ENCODE data around the gene CTNNA3.

The CTNNA3 gene

DNA sequence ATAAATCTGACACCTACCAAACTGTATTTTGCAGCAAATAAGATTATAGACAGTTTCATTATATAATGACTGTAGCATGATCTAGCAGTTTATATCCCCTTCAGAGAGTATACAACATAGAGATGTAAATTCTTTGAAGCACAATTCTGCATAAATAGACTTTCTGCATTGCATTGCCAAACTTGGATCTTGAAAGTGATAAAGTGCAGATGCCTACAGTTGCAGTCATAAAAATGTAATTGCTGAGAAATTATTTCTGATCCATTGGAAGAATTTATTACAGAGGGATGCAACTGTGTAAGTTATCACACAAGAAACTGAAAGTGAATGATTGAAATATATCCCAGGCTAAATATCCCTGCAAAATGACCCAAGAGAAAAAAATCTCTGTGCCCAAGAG is 65.1 kb downstream of the CTNNA3 start:
- Histone ChIP-seq H3K27me3 (ENCODE audit: control insufficient read depth in 1 of 2, insufficient read depth in 2 of 2, low read length in 2 of 2) (no peaks in the 10 kb centered on the region), H3K9me3 (ENCODE audit: control insufficient read depth in 1 of 2, low read length in 2 of 2) (no peaks in the 10 kb centered on the region), H3K36me3 (ENCODE audit: control insufficient read depth in 1 of 2, insufficient read depth in 2 of 2, low read length in 2 of 2) (no peaks in the 10 kb centered on the region), H3K4me1 (ENCODE audit: control insufficient read depth in 1 of 2, insufficient read depth in 2 of 2, low read length in 2 of 2) (no peaks in the 10 kb centered on the region), H3K27ac (ENCODE audit: low read depth, low read length) (no peak overlapping the region), H3K9ac (ENCODE audit: low read depth in 1 of 2, low read length in 2 of 2) (no peak overlapping the region), H3K4me3 (ENCODE audit: low read depth in 1 of 2, low read length in 2 of 2) (no peak overlapping the region)

DNA sequence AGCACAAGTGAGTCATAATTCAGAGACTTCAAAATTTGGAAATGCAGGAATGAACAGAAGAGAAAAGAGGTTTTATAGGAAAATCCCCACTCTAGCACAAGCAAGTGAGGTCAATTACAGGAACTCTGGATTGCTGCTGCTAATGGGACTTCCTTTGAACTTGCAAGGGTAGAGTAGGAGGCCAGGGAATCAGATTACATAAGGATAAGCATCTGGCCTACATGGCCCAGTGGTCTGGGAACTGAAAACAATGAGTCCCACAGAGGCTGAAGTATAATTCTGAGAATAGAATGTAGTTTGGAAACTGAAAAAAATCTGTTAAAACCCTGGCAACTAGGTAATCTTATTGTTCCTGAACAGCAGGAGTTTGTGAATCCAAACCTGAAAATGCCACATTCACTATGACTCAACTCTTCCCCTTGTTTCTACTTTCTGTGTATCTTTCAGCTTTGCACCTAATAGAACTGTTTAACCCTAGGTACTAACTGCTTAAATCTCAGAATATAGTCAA is 66.5 kb downstream of the CTNNA3 start:
- Histone ChIP-seq H3K36me3 (ENCODE audit: control insufficient read depth in 1 of 2, insufficient read depth in 2 of 2, low read length in 2 of 2) (no peaks in the 10 kb centered on the region), H3K4me3 (ENCODE audit: low read depth in 1 of 2, low read length in 2 of 2) (no peak overlapping the region), H3K4me1 (ENCODE audit: control insufficient read depth in 1 of 2, insufficient read depth in 2 of 2, low read length in 2 of 2) (no peaks in the 10 kb centered on the region), H3K9me3 (ENCODE audit: control insufficient read depth in 1 of 2, low read length in 2 of 2) (no peaks in the 10 kb centered on the region), H3K27ac (ENCODE audit: low read depth, low read length) (no peak overlapping the region), H3K27me3 (ENCODE audit: control insufficient read depth in 1 of 2, insufficient read depth in 2 of 2, low read length in 2 of 2) (no peaks in the 10 kb centered on the region), H3K9ac (ENCODE audit: low read depth in 1 of 2, low read length in 2 of 2) (no peak overlapping the region)

DNA sequence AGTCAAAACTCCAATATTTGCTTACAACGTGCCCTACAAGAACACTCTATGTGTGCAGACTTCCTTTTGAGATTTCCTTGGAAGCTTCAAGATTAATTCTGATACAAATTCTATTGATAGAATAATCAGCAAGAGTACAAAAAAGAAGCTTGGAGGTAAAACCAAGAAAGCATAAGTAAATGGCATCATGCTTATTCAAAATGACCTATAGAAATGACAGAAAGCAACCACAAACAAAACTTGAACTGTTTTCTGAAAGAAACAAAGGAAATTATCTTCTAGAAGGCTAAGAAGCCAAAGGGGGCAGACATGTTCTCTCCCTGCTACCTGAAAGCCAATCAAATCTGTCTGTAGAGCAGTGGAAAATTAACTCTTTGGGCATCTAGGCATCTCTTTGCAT is 73.0 kb downstream of the CTNNA3 start:
- H3K9ac ChIP-seq (ENCODE audit: low read depth in 1 of 2, low read length in 2 of 2) = no peak overlapping the region
- no peaks in the 10 kb centered on the region for H3K36me3 ChIP-seq (ENCODE audit: control insufficient read depth in 1 of 2, insufficient read depth in 2 of 2, low read length in 2 of 2)
- no peaks in the 10 kb centered on the region for H3K27me3 ChIP-seq (ENCODE audit: control insufficient read depth in 1 of 2, insufficient read depth in 2 of 2, low read length in 2 of 2)
- H3K9me3 ChIP-seq (ENCODE audit: control insufficient read depth in 1 of 2, low read length in 2 of 2) = no peaks in the 10 kb centered on the region
- no peak overlapping the region for H3K27ac ChIP-seq (ENCODE audit: low read depth, low read length)
- no peaks in the 10 kb centered on the region for H3K4me1 ChIP-seq (ENCODE audit: control insufficient read depth in 1 of 2, insufficient read depth in 2 of 2, low read length in 2 of 2)
- H3K4me3 ChIP-seq (ENCODE audit: low read depth in 1 of 2, low read length in 2 of 2) = no peak overlapping the region

DNA sequence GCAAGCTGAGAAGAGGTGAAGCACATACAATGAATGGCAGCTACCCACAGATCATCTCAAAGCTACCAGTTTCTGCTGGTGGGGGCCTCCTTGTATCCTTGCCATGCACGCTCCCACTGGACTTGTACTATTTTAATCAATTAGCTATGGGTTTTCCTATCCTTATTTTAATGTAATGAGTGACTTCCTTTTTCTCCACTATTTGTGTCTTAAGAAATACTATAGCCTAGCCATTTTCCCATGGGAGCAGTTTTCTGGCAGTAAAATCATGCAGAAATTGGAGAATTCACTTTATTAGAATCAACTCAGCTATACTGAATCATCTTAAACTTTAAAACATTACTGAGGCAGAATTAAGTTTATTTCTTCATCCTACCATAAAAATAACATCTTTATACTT is 73.5 kb downstream of the CTNNA3 start:
- no peak overlapping the region for H3K27ac ChIP-seq (ENCODE audit: low read depth, low read length)
- no peaks in the 10 kb centered on the region for H3K4me1 ChIP-seq (ENCODE audit: control insufficient read depth in 1 of 2, insufficient read depth in 2 of 2, low read length in 2 of 2)
- H3K36me3 ChIP-seq (ENCODE audit: control insufficient read depth in 1 of 2, insufficient read depth in 2 of 2, low read length in 2 of 2) = no peaks in the 10 kb centered on the region
- no peaks in the 10 kb centered on the region for H3K27me3 ChIP-seq (ENCODE audit: control insufficient read depth in 1 of 2, insufficient read depth in 2 of 2, low read length in 2 of 2)
- H3K9ac ChIP-seq (ENCODE audit: low read depth in 1 of 2, low read length in 2 of 2) = no peak overlapping the region
- no peak overlapping the region for H3K4me3 ChIP-seq (ENCODE audit: low read depth in 1 of 2, low read length in 2 of 2)
- no peaks in the 10 kb centered on the region for H3K9me3 ChIP-seq (ENCODE audit: control insufficient read depth in 1 of 2, low read length in 2 of 2)

DNA sequence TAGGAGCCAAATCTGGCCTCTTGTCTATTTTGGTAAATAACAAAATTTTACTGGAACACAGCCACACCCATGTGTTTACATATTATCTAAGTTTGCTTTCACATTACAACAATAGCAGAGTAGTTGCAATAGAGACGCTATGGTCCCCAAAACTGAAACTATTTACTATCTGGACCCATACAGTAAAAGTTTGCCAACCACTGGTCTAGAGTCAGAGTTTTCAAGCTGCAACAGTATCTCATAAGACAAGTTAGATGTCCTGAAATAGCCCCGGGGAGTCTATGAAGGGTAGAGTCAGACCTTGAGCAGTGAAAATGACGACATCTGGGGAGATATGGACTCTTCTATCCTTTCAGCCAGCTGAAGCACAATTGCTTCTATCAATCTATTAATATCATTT is 74.2 kb downstream of the CTNNA3 start:
- H3K27me3 ChIP-seq (ENCODE audit: control insufficient read depth in 1 of 2, insufficient read depth in 2 of 2, low read length in 2 of 2) = no peaks in the 10 kb centered on the region
- H3K9ac ChIP-seq (ENCODE audit: low read depth in 1 of 2, low read length in 2 of 2) = no peak overlapping the region
- H3K27ac ChIP-seq (ENCODE audit: low read depth, low read length) = no peak overlapping the region
- no peak overlapping the region for H3K4me3 ChIP-seq (ENCODE audit: low read depth in 1 of 2, low read length in 2 of 2)
- H3K4me1 ChIP-seq (ENCODE audit: control insufficient read depth in 1 of 2, insufficient read depth in 2 of 2, low read length in 2 of 2) = no peaks in the 10 kb centered on the region
- H3K36me3 ChIP-seq (ENCODE audit: control insufficient read depth in 1 of 2, insufficient read depth in 2 of 2, low read length in 2 of 2) = no peaks in the 10 kb centered on the region
- no peaks in the 10 kb centered on the region for H3K9me3 ChIP-seq (ENCODE audit: control insufficient read depth in 1 of 2, low read length in 2 of 2)

DNA sequence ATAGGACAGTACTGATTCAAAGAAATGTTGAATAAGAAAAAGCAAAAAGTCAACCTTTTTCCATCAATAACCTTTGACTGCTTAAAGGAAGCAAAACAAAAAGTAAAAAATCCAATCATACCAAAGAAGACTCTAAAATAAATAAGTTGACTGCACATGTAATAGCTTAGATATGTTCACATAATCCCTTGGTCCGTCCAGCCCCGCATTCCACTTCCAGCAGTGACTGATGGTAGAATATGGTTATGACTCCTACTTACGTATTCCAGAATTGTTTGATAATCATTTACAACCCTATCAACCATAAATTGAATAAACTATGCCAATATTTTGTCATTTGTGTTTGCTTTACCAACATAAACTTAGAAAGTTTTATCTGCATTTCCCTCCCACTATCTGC is 77.9 kb downstream of the CTNNA3 start:
- no peak overlapping the region for H3K9ac ChIP-seq (ENCODE audit: low read depth in 1 of 2, low read length in 2 of 2)
- H3K27me3 ChIP-seq (ENCODE audit: control insufficient read depth in 1 of 2, insufficient read depth in 2 of 2, low read length in 2 of 2) = no peaks in the 10 kb centered on the region
- no peak overlapping the region for H3K4me3 ChIP-seq (ENCODE audit: low read depth in 1 of 2, low read length in 2 of 2)
- no peaks in the 10 kb centered on the region for H3K36me3 ChIP-seq (ENCODE audit: control insufficient read depth in 1 of 2, insufficient read depth in 2 of 2, low read length in 2 of 2)
- no peaks in the 10 kb centered on the region for H3K9me3 ChIP-seq (ENCODE audit: control insufficient read depth in 1 of 2, low read length in 2 of 2)
- no peak overlapping the region for H3K27ac ChIP-seq (ENCODE audit: low read depth, low read length)
- no peaks in the 10 kb centered on the region for H3K4me1 ChIP-seq (ENCODE audit: control insufficient read depth in 1 of 2, insufficient read depth in 2 of 2, low read length in 2 of 2)

DNA sequence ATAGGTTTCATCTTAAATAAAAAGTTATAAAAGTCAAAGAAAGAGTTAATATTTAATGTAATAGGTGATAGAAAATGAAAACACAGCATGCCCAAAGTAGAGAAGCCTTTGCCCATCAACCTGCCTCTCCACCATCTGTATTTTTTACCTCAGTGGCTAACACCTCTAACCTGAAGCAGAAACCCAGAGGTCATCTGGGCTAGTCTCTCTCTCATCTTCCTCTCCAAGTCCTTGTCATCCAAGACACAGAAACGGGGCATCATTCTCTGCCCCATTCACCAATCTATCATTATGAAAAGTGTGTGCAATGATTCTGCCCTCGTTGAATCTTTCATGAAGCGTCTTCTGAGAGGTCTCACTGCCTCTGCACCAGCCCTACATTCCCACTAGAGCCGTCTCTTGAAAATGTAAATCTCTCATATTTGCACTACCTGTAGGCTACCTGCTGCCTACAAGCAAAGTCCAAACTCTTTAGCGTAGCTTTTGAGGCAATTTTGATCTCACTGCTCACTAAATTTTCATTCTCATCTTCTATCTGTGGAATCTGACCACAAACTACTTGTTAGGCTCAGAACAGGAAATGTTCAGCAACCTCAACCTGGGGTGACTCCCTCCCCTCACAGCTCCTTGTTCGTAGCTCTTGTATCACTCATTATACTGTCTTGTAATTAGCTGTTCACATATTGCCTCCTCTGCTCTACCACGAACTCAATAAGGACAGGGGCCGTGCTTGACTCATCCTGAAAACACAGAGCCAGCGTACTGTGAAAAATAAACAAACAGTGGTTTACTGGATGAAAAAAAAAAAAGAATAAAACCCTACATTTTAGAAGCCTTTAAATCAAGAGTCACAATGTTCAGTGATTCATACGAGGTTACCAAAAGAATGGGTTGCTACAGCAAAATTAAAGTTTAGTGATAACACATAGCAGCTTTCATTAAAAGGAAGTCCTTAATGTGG is 83.1 kb downstream of the CTNNA3 start:
- H3K27me3 ChIP-seq (ENCODE audit: control insufficient read depth in 1 of 2, insufficient read depth in 2 of 2, low read length in 2 of 2) = no peaks in the 10 kb centered on the region
- no peak overlapping the region for H3K9ac ChIP-seq (ENCODE audit: low read depth in 1 of 2, low read length in 2 of 2)
- no peak overlapping the region for H3K4me3 ChIP-seq (ENCODE audit: low read depth in 1 of 2, low read length in 2 of 2)
- H3K27ac ChIP-seq (ENCODE audit: low read depth, low read length) = no peak overlapping the region
- H3K9me3 ChIP-seq (ENCODE audit: control insufficient read depth in 1 of 2, low read length in 2 of 2) = no peaks in the 10 kb centered on the region
- no peaks in the 10 kb centered on the region for H3K4me1 ChIP-seq (ENCODE audit: control insufficient read depth in 1 of 2, insufficient read depth in 2 of 2, low read length in 2 of 2)
- no peaks in the 10 kb centered on the region for H3K36me3 ChIP-seq (ENCODE audit: control insufficient read depth in 1 of 2, insufficient read depth in 2 of 2, low read length in 2 of 2)

DNA sequence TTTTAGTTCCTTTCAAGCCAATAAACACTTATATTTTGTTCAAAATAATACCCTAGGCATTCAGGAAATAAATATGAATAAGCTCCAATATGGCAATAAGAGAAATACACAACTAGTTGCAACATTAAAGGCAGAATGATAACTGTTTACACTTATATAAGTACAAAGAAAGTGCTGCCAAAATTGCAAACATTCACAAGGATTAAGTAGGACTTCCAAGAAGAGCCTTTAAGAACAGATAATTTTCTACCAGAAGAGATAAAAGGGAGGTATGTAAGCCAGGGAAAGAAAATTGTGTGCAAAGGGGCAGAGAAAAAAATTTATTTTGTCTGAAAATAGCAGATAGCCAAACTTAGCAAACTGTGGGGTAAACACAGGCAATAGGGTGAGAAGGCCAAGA is 83.8 kb downstream of the CTNNA3 start:
- no peaks in the 10 kb centered on the region for H3K27me3 ChIP-seq (ENCODE audit: control insufficient read depth in 1 of 2, insufficient read depth in 2 of 2, low read length in 2 of 2)
- H3K27ac ChIP-seq (ENCODE audit: low read depth, low read length) = no peak overlapping the region
- no peaks in the 10 kb centered on the region for H3K4me1 ChIP-seq (ENCODE audit: control insufficient read depth in 1 of 2, insufficient read depth in 2 of 2, low read length in 2 of 2)
- H3K4me3 ChIP-seq (ENCODE audit: low read depth in 1 of 2, low read length in 2 of 2) = no peak overlapping the region
- H3K36me3 ChIP-seq (ENCODE audit: control insufficient read depth in 1 of 2, insufficient read depth in 2 of 2, low read length in 2 of 2) = no peaks in the 10 kb centered on the region
- H3K9me3 ChIP-seq (ENCODE audit: control insufficient read depth in 1 of 2, low read length in 2 of 2) = no peaks in the 10 kb centered on the region
- no peak overlapping the region for H3K9ac ChIP-seq (ENCODE audit: low read depth in 1 of 2, low read length in 2 of 2)

DNA sequence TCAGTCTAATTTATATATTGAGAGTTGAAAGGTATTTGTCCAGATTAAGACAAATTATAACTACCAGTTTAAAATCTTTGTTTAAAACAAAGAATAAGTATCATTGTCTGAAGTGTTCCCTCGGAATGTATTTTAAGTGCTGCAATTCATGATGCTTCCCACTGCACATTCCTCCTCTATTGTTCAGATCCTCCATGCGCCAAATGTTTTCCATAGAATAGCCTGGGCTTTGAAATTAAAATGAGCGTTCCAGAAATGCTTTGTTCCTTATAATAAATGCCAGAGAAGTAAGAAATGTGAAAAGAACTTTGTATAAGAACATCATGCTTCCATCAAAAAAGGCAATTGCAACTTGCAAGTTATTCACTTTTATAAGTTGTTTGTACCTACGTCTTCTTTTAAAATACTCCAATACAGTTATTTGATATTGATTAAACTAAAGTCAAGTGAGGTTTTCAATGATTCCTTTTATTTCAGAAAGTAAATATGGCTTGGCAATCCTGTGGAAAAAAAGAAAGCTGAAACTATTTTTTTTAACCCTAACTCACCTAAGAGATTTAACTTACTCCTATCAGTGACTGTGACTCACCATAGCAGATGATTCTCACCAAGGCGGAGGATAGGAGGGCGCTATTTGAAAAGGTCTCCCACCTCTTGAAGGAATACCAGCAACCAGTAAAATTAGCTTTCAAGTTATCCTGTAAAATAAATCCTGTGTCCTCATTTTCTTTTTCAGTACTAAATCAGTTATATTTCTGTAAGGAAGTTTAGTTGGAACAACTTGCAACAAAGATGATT is 85.8 kb downstream of the CTNNA3 start:
- H3K27me3 ChIP-seq (ENCODE audit: control insufficient read depth in 1 of 2, insufficient read depth in 2 of 2, low read length in 2 of 2) = no peaks in the 10 kb centered on the region
- H3K9me3 ChIP-seq (ENCODE audit: control insufficient read depth in 1 of 2, low read length in 2 of 2) = no peaks in the 10 kb centered on the region
- no peak overlapping the region for H3K4me3 ChIP-seq (ENCODE audit: low read depth in 1 of 2, low read length in 2 of 2)
- no peak overlapping the region for H3K27ac ChIP-seq (ENCODE audit: low read depth, low read length)
- no peaks in the 10 kb centered on the region for H3K36me3 ChIP-seq (ENCODE audit: control insufficient read depth in 1 of 2, insufficient read depth in 2 of 2, low read length in 2 of 2)
- H3K4me1 ChIP-seq (ENCODE audit: control insufficient read depth in 1 of 2, insufficient read depth in 2 of 2, low read length in 2 of 2) = no peaks in the 10 kb centered on the region
- H3K9ac ChIP-seq (ENCODE audit: low read depth in 1 of 2, low read length in 2 of 2) = no peak overlapping the region

DNA sequence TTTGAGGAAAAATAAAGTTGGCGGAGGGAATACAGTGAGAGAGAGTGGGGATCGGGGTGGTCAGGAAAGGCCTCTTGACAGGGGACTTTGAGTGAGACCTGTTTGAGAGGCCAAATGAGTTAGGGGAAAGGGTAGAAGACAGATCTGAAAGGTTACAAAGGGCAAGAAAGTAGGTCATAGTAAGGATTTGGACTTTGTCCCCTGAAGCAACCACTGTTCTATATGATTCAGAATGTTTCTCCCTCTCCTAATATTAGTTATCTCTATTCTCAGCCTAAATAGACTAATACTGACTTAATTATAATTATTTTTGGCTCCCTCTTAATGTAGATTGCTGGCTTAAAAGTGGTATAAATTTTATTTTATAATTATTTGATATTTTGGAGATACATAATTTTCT is 88.0 kb downstream of the CTNNA3 start:
- no peaks in the 10 kb centered on the region for H3K36me3 ChIP-seq (ENCODE audit: control insufficient read depth in 1 of 2, insufficient read depth in 2 of 2, low read length in 2 of 2)
- no peaks in the 10 kb centered on the region for H3K4me1 ChIP-seq (ENCODE audit: control insufficient read depth in 1 of 2, insufficient read depth in 2 of 2, low read length in 2 of 2)
- H3K27me3 ChIP-seq (ENCODE audit: control insufficient read depth in 1 of 2, insufficient read depth in 2 of 2, low read length in 2 of 2) = no peaks in the 10 kb centered on the region
- H3K9ac ChIP-seq (ENCODE audit: low read depth in 1 of 2, low read length in 2 of 2) = no peak overlapping the region
- no peak overlapping the region for H3K27ac ChIP-seq (ENCODE audit: low read depth, low read length)
- no peaks in the 10 kb centered on the region for H3K9me3 ChIP-seq (ENCODE audit: control insufficient read depth in 1 of 2, low read length in 2 of 2)
- H3K4me3 ChIP-seq (ENCODE audit: low read depth in 1 of 2, low read length in 2 of 2) = no peak overlapping the region

Data from duodenal mucosa (tissue), 2 donors.